ENCODE results near the gene GNAT2. TPM values are rescaled to one million over a fixed set of nuclear protein-coding genes. Genes with fewer than 3 reads are reported as not detected.

The GNAT2 gene
- total RNA-seq, 4 donors from 2014 or later, result 0.33 TPM; not detected in 3

- Histone ChIP-seq H3K36me3 (peaks cover 0 to 24% (median 13%) of the 10 kb centered on the region in 4 donors), H3K27me3 (no peaks in the 10 kb centered on the region), H3K4me3 (no peak overlapping the region), H3K4me1 (peaks cover 27 to 51% (median 41%) of the 10 kb centered on the region in 4 donors), H3K27ac (replicated peaks in 1 of 4) (no peak overlapping the region), H3K9me3 (no peaks in the 10 kb centered on the region)
- no peak for DNase-seq (ENCODE audit: extremely low spot score)
- no peak for TF ChIP-seq CTCF (IDR thresholded peaks at IDR 0.05)
- no peak for TF ChIP-seq POLR2A (IDR thresholded peaks at IDR 0.05; ENCODE audit: low read depth)
- TF ChIP-seq EP300 (IDR thresholded peaks at IDR 0.05), result no peak
- no peak for TF ChIP-seq POLR2AphosphoS5 (IDR thresholded peaks at IDR 0.05)
- intact Hi-C loops (cut with DNase I), result no loop called here
- 68% methylated on average over 2 of the region's 2 CpGs for WGBS
These were observed 45.6 kb downstream of the GNAT2 start for GRCh38 chr1:109573785-109574184.

GRCh38 chr1:109570414-109570813, 49.0 kb downstream of the GNAT2 start:
- intact Hi-C loops (cut with DNase I), result no loop called here
- no peak overlapping the region for H3K27ac ChIP-seq (replicated peaks in 1 of 4)
- DNase-seq (ENCODE audit: extremely low spot score), result no peak
- no peak overlapping the region for H3K4me3 ChIP-seq
- H3K27me3 ChIP-seq, result no peaks in the 10 kb centered on the region
- 46% methylated on average over 3 of the region's 3 CpGs for WGBS
- H3K4me1 ChIP-seq, result peaks cover 42 to 67% (median 59%) of the 10 kb centered on the region in 4 donors
- H3K36me3 ChIP-seq, result peaks cover 0 to 16% (median 6%) of the 10 kb centered on the region in 4 donors
- no peaks in the 10 kb centered on the region for H3K9me3 ChIP-seq
- TF ChIP-seq POLR2AphosphoS5 (IDR thresholded peaks at IDR 0.05) (no peak), POLR2A (IDR thresholded peaks at IDR 0.05; ENCODE audit: low read depth) (no peak), CTCF (IDR thresholded peaks at IDR 0.05) (no peak), EP300 (IDR thresholded peaks at IDR 0.05) (no peak)

GRCh38 chr1:109569323-109569722, 50.1 kb downstream of the GNAT2 start:
- H3K36me3 ChIP-seq, result peaks cover 0 to 5% (median 2%) of the 10 kb centered on the region in 4 donors
- no peaks in the 10 kb centered on the region for H3K9me3 ChIP-seq
- H3K27me3 ChIP-seq, result no peaks in the 10 kb centered on the region
- peaks cover 42 to 72% (median 64%) of the 10 kb centered on the region in 4 donors for H3K4me1 ChIP-seq
- intact Hi-C loops (cut with DNase I), result no loop called here
- no peak for DNase-seq (ENCODE audit: extremely low spot score)
- H3K4me3 ChIP-seq, result no peak overlapping the region
- no peak for TF ChIP-seq POLR2AphosphoS5 (IDR thresholded peaks at IDR 0.05)
- no peak for TF ChIP-seq EP300 (IDR thresholded peaks at IDR 0.05)
- WGBS, result 82% methylated on average over 1 of the region's 1 CpG
- no peak overlapping the region for H3K27ac ChIP-seq (replicated peaks in 1 of 4)

- Histone ChIP-seq H3K4me3 (no peak overlapping the region), H3K9me3 (no peaks in the 10 kb centered on the region), H3K27me3 (no peaks in the 10 kb centered on the region), H3K36me3 (no peaks in the 10 kb centered on the region), H3K27ac (replicated peaks in 1 of 4) (no peak overlapping the region), H3K4me1 (peaks cover 52 to 85% (median 72%) of the 10 kb centered on the region in 4 donors)
- no peak for DNase-seq (ENCODE audit: extremely low spot score)
- intact Hi-C loops (cut with DNase I), result no loop called here
- TF ChIP-seq EP300 (IDR thresholded peaks at IDR 0.05), result no peak
- no peak for TF ChIP-seq CTCF (IDR thresholded peaks at IDR 0.05)
- no peak for TF ChIP-seq POLR2AphosphoS5 (IDR thresholded peaks at IDR 0.05)
- TF ChIP-seq POLR2A (IDR thresholded peaks at IDR 0.05; ENCODE audit: low read depth), result no peak
- 95% methylated on average over 4 of the region's 4 CpGs for WGBS
These were observed 51.3 kb downstream of the GNAT2 start for GRCh38 chr1:109567877-109568672.

- peaks cover 60 to 95% (median 76%) of the 10 kb centered on the region in 4 donors for H3K4me1 ChIP-seq
- H3K4me3 ChIP-seq, result no peak overlapping the region
- H3K27ac ChIP-seq (replicated peaks in 1 of 4), result no peak overlapping the region
- H3K9me3 ChIP-seq, result no peaks in the 10 kb centered on the region
- H3K27me3 ChIP-seq, result no peaks in the 10 kb centered on the region
- no peaks in the 10 kb centered on the region for H3K36me3 ChIP-seq
- intact Hi-C loops (cut with DNase I), result no loop called here
- no peak for DNase-seq (ENCODE audit: extremely low spot score)
- 64% methylated on average over 1 of the region's 1 CpG for WGBS
- TF ChIP-seq EP300 (IDR thresholded peaks at IDR 0.05) (no peak), POLR2A (IDR thresholded peaks at IDR 0.05; ENCODE audit: low read depth) (no peak)
These were observed 52.4 kb downstream of the GNAT2 start for GRCh38 chr1:109566982-109567381.
